RWPE2 (cell line): Measurements from ENCODE around the gene VPS45.

Experiments
- ATAC-seq: fragments of 200-7000 bp; cut with Tn5 transposase; 3 replicates; pipeline ENCODE4 v1.9.1; 2021; ENCODE audit warnings: low read depth
- DNase-seq: peaks from one replicate; pipeline ENCODE4 v3.0.0-alpha.2; 2020; ENCODE audit warnings: low spot score
- H3K27ac ChIP-seq: fragments of 450-650 bp; 2 replicates; pipeline ENCODE4 v1.5.1; 2017; ENCODE audit warnings: mild to moderate bottlenecking; ENCODE audit not compliant: poor library complexity, severe bottlenecking
- H3K27me3 ChIP-seq: fragments of 250-450 bp; sonication (Bioruptor Pico); 2 replicates; pipeline ENCODE4 v1.5.1; 2021; ENCODE audit warnings: mild to moderate bottlenecking, moderate library complexity; ENCODE audit not compliant: insufficient read depth, poor library complexity, severe bottlenecking
- H3K36me3 ChIP-seq: fragments of 250-450 bp; sonication (Bioruptor Pico); 2 replicates; pipeline ENCODE4 v1.5.1; 2020; ENCODE audit warnings: low read depth, mild to moderate bottlenecking, moderate library complexity
- H3K4me1 ChIP-seq: fragments of 250-450 bp; sonication (Bioruptor Pico); 2 replicates; pipeline ENCODE4 v1.5.1; 2021; ENCODE audit warnings: mild to moderate bottlenecking, moderate library complexity; ENCODE audit not compliant: insufficient read depth, poor library complexity, severe bottlenecking
- H3K4me3 ChIP-seq: fragments of 250-450 bp; sonication (Bioruptor Pico); 2 replicates; pipeline ENCODE4 v1.5.1; 2021; ENCODE audit warnings: mild to moderate bottlenecking, moderate library complexity; ENCODE audit not compliant: severe bottlenecking
- H3K9me3 ChIP-seq: fragments of 250-450 bp; sonication (Bioruptor Pico); 2 replicates; pipeline ENCODE4 v1.5.1; 2021; ENCODE audit warnings: mild to moderate bottlenecking, moderate library complexity; ENCODE audit not compliant: severe bottlenecking
- CTCF ChIP-seq: fragments of 450-650 bp; IDR thresholded peaks from one replicate; pipeline ENCODE4 v1.5.1; 2017; ENCODE audit warnings: mild to moderate bottlenecking, moderate library complexity; ENCODE audit not compliant: poor library complexity, severe bottlenecking

Gene VPS45

GRCh38 chr1:150068109-150068435 lies 496 bp downstream of the VPS45 start:
- no peak for TF ChIP-seq CTCF
- peaks cover 19% of the 10 kb centered on the region for H3K4me1 ChIP-seq
- no peak for DNase-seq
- H3K4me3 ChIP-seq, result peak overlapping the region; percentile 51
- no peaks in the 10 kb centered on the region for H3K9me3 ChIP-seq
- no peak for ATAC-seq
- H3K27me3 ChIP-seq, result no peaks in the 10 kb centered on the region
- peak overlapping the region; percentile 82 for H3K27ac ChIP-seq
- H3K36me3 ChIP-seq, result peaks cover 27% of the 10 kb centered on the region

- Histone ChIP-seq H3K27ac (no peak overlapping the region), H3K36me3 (peaks cover 42% of the 10 kb centered on the region), H3K9me3 (no peaks in the 10 kb centered on the region), H3K4me1 (peaks cover 19% of the 10 kb centered on the region), H3K4me3 (no peak overlapping the region), H3K27me3 (no peaks in the 10 kb centered on the region)
- no peak for TF ChIP-seq CTCF
- no peak for DNase-seq
- no peak for ATAC-seq
These were observed 2.3 kb downstream of the VPS45 start for GRCh38 chr1:150069923-150070322.

GRCh38 chr1:150072959-150073358 lies 5.4 kb downstream of the VPS45 start:
- Histone ChIP-seq H3K27ac (no peak overlapping the region), H3K4me3 (no peak overlapping the region), H3K4me1 (peaks cover 5% of the 10 kb centered on the region), H3K27me3 (no peaks in the 10 kb centered on the region), H3K9me3 (no peaks in the 10 kb centered on the region), H3K36me3 (peaks cover 61% of the 10 kb centered on the region)
- DNase-seq (no peak), ATAC-seq (no peak)
- TF ChIP-seq CTCF, result peak; percentile 54

GRCh38 chr1:150073516-150073915 lies 5.9 kb downstream of the VPS45 start:
- no peaks in the 10 kb centered on the region for H3K9me3 ChIP-seq
- H3K27ac ChIP-seq, result no peak overlapping the region
- DNase-seq (no peak), ATAC-seq (no peak)
- H3K4me3 ChIP-seq, result no peak overlapping the region
- H3K36me3 ChIP-seq, result peaks cover 66% of the 10 kb centered on the region
- TF ChIP-seq CTCF, result no peak
- H3K4me1 ChIP-seq, result peaks cover 1% of the 10 kb centered on the region
- H3K27me3 ChIP-seq, result no peaks in the 10 kb centered on the region

GRCh38 chr1:150076066-150076465 lies 8.5 kb downstream of the VPS45 start:
- no peak overlapping the region for H3K27ac ChIP-seq
- no peaks in the 10 kb centered on the region for H3K9me3 ChIP-seq
- no peaks in the 10 kb centered on the region for H3K27me3 ChIP-seq
- no peak overlapping the region for H3K4me3 ChIP-seq
- ATAC-seq (no peak), DNase-seq (no peak)
- no peaks in the 10 kb centered on the region for H3K4me1 ChIP-seq
- no peak for TF ChIP-seq CTCF
- H3K36me3 ChIP-seq, result peaks cover 80% of the 10 kb centered on the region
